GM21390 (cell line): ENCODE results near the gene PIAS4.

Experiments used
- ATAC-seq: cut with Tn5 transposase; IDR thresholded peaks from one replicate; pipeline ENCODE4 v1.9.1; 2021; ENCODE audit not compliant: unreplicated experiment

PIAS4 gene

GRCh38 chr19:4058693-4059452 lies 51.3 kb downstream of the PIAS4 start:
- ATAC-seq, result no peak

GRCh38 chr19:4059453-4059871 lies 51.9 kb downstream of the PIAS4 start:
- ATAC-seq, result no peak

DNA sequence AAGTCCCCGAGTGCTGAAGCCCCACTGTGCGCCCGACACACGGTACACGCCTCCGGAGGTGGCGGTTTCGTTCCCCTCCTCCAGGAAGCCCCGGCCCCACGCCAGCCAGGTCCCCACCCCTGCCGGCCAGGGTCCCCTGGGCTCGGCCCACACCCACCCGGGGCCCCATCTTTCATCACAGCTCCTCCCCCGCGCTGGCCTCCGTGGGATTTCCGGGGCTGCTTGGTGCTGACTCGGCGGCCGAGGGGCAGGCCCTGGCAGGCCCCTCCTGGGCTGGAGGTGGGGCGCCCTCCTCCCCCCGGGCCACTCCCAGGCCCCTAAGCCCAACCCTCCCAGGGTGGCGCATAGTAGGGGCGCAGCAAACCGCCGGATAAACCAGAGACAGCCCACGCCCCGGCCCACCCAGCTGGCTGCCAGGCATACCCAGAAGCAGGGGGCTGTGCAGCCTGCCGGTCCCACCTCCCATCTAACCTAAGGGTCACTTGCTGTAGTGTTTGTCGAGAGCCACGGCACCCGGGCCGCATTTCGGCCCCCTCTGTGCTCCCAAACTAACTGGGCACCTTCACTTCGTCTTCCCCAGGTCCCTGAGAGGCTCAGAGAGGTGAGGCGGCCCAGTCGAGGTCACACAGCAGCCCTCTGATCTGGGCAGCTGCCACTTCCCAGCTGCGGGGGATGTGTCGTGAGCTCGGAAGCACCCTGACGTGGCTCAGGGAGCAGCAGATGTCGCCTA lies 52.5 kb downstream of the PIAS4 start:
- ATAC-seq, result no peak

GRCh38 chr19:4060621-4061177 lies 53.2 kb downstream of the PIAS4 start:
- ATAC-seq, result no peak

- ATAC-seq, result no peak
These were observed 53.7 kb downstream of the PIAS4 start for GRCh38 chr19:4061178-4061682.

DNA sequence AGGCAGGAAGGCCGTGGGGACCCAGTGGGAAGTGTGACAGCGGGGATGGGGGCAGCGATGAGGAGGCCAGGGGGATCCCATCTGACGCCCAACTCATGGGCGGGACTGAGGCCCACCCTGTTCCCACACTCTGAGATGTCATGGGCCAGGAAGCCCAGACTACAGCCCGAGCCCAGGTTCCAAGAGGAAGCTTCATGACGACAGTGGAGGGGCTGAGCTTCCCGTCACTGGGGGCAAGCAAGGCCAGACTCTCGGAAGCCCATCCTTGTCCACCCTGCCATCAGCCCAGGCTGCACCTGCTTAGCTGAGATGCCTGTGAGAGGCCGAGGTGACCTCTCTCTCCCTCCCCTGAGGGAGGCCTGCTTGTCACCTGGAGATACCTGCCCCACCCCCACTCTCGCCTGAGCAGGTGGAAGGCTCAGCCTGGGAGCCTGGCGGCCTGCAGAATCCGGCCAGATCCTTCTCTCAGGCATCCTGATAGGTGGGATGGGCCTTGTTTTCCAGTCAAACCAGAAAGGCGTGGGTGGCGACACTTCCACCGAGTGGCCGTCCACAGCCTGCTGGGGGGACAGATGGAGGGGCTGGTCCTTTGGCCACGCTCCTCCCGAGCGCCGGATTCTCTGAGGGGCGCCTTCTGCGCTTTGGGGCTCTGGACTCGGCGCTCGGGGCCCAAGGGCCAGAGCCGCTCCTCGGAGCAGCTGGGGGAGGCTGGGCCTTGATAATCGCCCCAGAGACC lies 54.3 kb downstream of the PIAS4 start:
- ATAC-seq, result no peak

GRCh38 chr19:4062419-4063368 lies 55.2 kb downstream of the PIAS4 start:
- ATAC-seq, result no peak

GRCh38 chr19:4063369-4064148 lies 56.0 kb downstream of the PIAS4 start:
- ATAC-seq, result no peak

- ATAC-seq, result no peak
These were observed 56.6 kb downstream of the PIAS4 start for GRCh38 chr19:4064149-4064495.

- no peak for ATAC-seq
These were observed 57.1 kb downstream of the PIAS4 start for GRCh38 chr19:4064496-4065260.

GRCh38 chr19:4065430-4066175 lies 58.1 kb downstream of the PIAS4 start:
- peak; percentile 63 for ATAC-seq

GRCh38 chr19:4066176-4066606 lies 58.7 kb downstream of the PIAS4 start:
- ATAC-seq, result no peak

DNA sequence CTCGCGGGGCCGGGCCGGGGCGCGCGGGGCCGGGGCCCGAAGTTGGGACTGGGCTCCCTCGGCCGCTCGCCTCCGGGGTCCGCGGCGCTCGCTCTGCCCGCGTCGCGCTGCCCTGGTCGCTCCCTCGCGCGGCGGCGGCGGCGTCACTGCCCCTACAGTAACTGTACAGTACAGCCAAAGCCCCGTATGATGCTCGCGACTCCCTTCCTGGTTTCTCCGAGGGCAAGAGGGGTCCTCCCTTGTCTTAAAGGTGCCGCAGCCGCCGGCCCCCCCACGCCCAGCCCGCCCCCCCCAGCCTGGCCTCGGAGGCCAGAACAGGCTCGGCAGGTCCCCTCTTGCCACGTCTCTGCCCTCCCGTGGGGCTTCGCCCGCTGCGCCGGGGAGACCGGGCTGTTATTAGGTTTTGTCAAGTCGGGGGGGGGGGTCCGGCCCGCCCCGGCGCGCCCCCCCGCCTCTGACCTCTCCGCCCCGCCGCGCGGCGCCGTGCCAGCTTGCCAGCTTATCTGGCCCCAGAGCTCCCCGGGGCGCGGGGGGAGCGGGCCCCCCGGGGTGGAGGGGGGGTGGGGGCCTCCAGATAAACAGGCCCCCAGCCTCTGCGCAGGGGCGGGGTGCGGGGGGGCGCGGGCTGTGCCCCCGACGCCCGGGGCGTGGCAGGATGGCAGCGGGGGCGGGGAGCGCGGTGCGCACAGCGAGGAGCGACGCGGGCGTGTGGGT lies 59.3 kb downstream of the PIAS4 start, which contains the start of gene ZBTB7A:
Gene ZBTB7A, minus strand, starts transcription at position 218 of the 714 bp plus-strand sequence. CDS start 11,667 bp downstream, outside the sequence.
- ATAC-seq, result no peak

DNA sequence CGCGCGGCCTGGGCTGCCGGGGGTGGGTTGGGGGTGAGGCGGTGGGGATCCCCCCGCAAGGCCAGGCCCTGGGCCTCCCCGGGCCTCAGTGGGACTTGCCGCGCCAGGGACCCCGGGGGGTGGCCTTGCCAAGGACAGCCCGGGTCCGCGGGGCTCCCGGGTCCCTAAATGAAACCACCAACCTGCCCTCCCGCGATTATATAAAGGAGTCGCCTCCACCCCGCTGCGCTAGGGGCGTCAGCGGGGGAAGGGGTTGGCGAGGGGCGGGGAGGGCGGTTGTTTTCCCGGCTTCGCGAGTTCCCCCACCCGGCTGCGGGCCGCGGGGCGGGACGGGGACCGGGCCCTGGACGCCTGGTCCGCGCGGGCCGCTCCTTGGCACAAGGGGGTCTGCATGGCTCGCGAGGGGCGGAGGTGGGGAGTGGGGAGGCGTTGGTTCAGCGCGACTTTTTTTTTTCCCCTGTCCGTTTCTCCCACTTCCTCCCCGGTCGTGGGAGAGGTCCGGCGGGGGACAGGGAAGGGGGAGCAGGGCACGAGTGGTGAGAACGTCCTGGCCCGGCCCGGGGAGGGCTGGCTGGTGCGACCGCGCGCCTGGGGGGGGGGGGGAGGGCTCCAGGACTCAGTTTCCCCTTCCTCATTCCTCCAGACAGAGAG lies 60.0 kb downstream of the PIAS4 start:
- no peak for ATAC-seq

DNA sequence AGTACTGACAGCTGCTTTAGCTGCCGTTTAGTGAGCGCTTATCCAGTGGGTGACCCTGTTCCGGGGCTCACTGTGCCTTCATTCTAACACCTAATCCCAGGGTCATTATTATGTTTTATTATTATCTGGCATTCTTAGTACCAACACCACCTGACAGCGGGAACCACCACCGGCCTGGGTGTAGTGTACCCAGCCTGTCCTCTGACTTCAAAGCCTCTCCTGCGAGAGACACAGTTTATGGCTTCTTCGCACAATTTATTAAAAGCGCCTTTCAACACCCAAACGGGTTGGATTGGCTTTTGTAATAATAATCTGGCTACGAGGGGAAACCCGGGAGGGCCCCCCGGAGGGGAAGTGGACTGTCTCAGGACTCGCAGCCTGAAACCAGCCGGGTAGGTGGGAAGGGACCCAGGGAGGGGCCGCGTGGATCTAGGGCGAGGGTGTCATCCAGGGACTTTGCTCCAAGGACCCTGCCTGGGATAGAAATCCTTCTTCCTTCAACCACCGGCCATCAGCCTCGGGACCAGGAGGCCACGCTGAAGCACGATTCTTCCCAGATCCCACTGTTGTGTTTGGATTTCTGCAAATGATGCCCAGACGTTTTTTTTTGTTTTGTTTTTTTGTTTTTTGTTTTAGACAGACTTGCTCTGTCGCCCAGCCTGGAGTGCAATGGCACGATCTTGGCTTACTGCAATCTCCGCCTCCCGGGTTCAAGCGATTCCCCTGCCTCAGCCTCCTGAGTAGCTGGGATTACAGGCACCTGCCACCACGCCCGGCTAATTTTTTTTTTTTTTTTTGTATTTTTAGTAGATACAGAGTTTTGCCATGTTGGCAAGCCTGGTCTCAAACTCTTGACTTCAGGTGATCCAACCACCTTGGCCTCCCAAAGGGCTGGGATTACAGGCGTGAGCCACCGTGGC lies 60.8 kb downstream of the PIAS4 start:
- ATAC-seq, result no peak
